HEK293T (cell line): ENCODE measurements around the gene FAM168A.

Source experiments
- ARNT ChIP-seq: fragments of 450-650 bp; IDR thresholded peaks from 2 replicates; pipeline ENCODE4 v1.6.1; 2017; ENCODE audit warnings: mild to moderate bottlenecking
- BHLHE40 ChIP-seq: fragments of 450-650 bp; IDR thresholded peaks from 2 replicates; pipeline ENCODE4 v1.6.1; 2016; ENCODE audit warnings: mild to moderate bottlenecking, moderate library complexity, borderline replicate concordance
- HDGF ChIP-seq: fragments of 450-650 bp; IDR thresholded peaks from 2 replicates; pipeline ENCODE4 v1.6.1; 2017; ENCODE audit warnings: antibody characterized with exemption, borderline replicate concordance
- L3MBTL2 ChIP-seq: fragments of 450-650 bp; conservative IDR thresholded peaks from 2 replicates; pipeline ENCODE4 v1.6.1; 2016; ENCODE audit warnings: mild to moderate bottlenecking
- SP1 ChIP-seq: fragments of 450-650 bp; IDR thresholded peaks from 2 replicates; pipeline ENCODE4 v1.6.1; 2017
- TARDBP ChIP-seq: fragments of 450-650 bp; IDR thresholded peaks from 2 replicates; pipeline ENCODE4 v1.6.1; 2016
- TF ChIP-seq, protein P1 (sequence below): fragments of 450-650 bp; IDR thresholded peaks from 2 replicates; pipeline ENCODE4 v1.6.1; 2016

DNA sequence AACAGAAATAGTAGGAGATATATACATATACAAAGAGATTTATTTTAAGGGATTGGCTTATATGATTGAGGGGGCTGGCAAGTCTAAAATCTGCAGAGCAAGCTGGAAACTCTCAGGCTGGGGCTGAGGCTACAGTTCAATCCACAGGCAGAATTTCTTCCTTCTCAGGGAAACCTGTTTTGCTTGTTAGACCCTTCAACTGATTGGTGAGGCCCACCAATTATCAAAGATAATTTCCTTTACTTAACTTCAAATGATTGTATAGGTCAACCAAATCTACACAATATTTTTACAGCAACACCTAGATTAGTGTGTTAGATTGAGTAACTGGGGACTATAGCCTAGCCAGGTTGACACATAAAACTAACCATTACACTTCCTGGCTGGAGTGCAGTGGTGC, 43.8 kb upstream of the FAM168A start:
- TF ChIP-seq HDGF (no peak), SP1 (no peak), BHLHE40 (no peak), L3MBTL2 (no peak), ARNT (no peak), TARDBP (no peak)
- TF ChIP-seq, protein P1, sequence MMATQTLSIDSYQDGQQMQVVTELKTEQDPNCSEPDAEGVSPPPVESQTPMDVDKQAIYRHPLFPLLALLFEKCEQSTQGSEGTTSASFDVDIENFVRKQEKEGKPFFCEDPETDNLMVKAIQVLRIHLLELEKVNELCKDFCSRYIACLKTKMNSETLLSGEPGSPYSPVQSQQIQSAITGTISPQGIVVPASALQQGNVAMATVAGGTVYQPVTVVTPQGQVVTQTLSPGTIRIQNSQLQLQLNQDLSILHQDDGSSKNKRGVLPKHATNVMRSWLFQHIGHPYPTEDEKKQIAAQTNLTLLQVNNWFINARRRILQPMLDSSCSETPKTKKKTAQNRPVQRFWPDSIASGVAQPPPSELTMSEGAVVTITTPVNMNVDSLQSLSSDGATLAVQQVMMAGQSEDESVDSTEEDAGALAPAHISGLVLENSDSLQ = no peak
